Stimulated activated CD8-positive, alpha-beta memory T cell treated with anti-CD3 and anti-CD28 coated beads, Interleukin-4, amount 100 ng/mL, for 48 hours (primary cell): ENCODE measurements around the gene ICA1.

Experiments used
- DNase-seq: peaks from one replicate; pipeline ENCODE4 v3.0.0-alpha.2; 2020

ICA1 gene

DNA sequence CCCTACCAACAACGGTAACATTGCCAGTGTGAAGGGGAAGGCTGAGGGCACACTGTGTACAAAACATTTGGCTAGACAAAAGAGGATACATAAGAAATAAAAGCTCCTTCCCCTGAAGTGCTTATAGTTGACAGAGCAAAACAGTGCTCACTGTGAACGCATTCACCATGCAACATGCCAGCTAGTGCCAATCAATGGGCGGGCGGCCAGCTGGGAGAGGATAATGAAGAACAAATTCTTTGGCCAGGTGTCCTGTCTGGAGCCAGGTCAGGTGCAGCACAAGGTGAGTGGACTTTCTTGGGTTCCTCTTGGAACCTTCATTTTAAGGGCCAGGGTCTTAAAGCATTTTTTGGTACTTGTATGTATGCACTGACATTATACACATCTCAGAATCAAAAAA is 106.1 kb downstream of the ICA1 start:
- DNase-seq = no peak

DNA sequence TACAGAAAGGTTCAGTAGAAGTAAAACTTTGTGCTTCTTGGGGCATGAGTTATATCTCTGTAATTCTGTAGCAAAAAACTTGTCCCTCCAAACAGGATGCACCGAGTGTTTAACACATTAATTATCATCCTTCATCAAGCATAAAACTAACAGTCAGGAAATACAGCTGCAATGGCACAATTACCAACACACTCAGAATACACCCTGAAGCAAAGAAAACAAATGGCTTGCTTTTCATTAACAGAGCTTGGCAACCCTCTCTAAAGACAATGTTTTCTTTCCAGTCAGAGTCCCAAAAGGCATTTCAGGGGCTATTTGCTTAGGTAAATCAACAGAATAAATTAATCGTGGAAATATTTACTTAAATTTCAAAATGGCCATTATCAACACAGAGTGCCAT is 107.7 kb downstream of the ICA1 start:
- DNase-seq = no peak

GRCh38 chr7:8152489-8153192 is 109.3 kb downstream of the ICA1 start:
- DNase-seq = no peak

DNA sequence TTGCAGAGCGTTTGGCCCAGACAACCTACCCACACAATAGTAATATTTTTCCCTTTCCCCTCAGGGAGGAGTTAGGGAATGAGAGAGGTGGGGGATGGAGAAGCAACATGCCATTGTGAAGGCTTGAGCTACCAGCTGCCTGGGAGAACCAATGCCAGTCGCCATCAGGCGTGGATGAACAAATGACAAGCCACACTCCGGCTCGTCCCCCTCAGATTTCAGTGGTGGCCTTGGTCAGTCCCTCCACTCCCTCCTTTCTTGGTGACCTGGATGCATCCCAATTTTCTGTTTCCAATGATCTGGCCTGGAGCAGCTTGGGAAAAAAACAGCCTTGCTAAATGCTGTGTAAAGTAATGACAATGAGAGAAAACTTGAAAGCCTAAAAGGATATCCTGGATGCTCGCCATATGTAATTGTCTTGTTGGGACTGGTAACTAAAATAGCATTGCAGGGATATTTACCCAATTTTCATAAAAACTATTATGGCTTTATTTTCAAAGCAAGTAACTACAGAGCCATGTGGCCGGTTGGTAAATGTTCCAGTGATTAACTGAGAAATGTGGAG is 110.7 kb downstream of the ICA1 start:
- no peak for DNase-seq

GRCh38 chr7:8149222-8149621 is 112.7 kb downstream of the ICA1 start:
- DNase-seq = no peak

DNA sequence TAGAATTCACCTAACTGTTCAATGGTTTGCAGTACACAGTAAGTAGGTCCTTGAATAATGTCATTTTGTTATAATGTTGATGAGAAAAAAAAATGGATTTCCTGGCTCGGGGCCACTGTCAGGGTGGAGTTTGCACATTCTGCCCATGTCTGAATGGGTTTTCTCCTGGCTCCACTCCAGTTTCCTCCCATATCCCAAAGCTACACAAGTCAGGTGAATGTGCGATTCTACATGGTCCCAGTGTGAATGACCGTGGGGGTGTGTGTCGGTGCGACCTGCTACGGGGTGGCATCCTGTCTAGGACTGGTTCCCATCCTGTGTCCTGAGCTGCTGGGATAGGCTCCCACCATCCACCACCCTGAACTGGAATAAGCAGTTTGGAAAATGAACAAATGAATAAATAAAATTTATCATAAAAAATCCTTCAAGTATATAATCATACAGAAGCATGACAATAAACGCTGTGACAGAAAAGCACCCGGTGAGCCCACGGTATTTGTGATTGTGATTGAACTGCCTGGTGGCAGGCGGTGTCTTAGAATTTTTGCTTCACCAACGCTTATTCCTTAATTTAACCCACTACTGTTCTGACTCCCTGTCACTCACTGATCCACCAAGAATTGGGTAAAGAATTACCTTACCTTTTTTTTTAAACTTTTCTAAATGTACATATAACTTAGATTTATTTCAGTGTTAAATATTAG is 114.1 kb downstream of the ICA1 start:
- DNase-seq = no peak

DNA sequence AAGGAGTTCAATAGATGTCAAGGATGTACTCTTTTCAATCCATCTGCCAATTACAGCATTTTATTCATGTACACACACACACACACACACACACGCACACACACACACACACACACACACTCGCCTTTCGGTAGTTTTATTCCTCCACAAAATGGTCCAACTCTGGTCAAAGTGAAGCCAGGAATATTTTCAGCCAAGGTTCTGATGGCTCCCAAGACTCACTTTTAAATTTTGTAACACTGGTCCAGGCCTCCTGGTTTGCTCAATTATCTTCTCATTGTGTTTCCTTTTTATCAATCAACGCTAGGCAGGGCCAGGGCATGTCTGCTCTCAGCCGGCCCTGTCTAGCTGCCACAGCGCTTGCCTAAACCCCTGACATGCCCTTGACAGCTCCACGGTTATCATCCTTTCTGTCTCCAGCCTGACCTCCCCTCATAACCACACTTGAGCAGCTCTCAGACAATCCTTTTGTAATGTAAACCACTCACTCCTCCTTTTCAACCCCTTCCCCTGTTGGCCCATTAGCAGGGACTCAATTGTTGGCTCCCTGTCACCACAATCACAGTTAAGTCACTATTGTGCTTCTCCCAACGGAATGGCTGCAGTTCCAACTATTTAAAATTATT is 115.1 kb downstream of the ICA1 start:
- no peak for DNase-seq

DNA sequence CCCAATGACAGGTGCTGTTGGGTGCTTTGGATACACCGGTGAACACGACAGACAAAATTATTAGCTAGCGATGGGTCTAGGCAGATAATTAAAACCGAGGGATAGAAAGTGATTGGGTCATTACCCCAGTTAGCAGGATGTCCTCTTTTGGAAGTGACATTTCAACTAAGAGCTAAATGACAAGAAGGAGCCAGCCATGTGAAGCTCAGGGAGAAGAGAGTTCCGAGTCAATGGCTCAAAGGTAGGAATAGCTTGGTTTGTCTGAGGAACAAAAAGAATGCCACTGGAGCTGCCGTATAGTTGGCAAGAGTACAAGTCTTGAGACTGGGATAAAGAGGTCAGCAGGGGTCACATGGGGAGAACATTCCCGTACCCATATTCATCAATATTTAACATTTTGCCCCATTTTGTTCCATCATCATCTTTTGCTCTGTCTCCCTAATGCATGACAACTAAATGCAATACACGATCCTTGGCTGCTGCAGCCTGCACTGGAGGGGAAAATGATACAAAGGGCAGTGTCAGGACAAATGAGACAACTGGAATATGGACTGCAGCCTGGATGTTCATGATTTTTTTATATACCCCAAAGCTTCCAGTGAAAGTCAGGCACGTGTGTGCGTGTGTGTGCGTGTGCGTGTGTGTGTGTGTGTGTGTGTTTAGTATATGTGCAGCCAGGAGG is 115.7 kb downstream of the ICA1 start:
- DNase-seq = no peak

GRCh38 chr7:8144856-8145255 is 117.1 kb downstream of the ICA1 start:
- DNase-seq = no peak

- DNase-seq = no peak
These were observed 118.7 kb downstream of the ICA1 start for GRCh38 chr7:8143151-8143874.

DNA sequence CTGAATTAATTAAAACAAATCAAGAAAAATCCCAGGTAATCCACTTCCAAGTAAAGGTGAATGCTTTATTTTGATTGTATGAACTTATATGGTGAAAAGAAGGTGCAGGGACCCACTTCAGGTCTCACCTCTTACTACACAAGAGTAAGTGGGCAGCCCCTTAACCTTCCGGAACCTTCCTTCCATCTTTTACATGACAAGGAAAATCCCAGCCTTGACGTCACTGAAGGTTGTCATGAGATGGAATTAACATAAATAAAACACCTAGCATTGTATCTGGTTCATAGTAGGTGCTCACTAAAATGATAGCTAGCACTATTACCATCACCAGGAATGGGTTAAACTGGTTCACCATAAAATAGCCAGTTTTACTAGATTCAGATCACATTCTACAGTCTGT is 119.5 kb downstream of the ICA1 start:
- DNase-seq = no peak

GRCh38 chr7:8141070-8141469 is 120.9 kb downstream of the ICA1 start:
- DNase-seq = no peak

GRCh38 chr7:8136051-8136730 is 125.8 kb downstream of the ICA1 start:
- DNase-seq = no peak

DNA sequence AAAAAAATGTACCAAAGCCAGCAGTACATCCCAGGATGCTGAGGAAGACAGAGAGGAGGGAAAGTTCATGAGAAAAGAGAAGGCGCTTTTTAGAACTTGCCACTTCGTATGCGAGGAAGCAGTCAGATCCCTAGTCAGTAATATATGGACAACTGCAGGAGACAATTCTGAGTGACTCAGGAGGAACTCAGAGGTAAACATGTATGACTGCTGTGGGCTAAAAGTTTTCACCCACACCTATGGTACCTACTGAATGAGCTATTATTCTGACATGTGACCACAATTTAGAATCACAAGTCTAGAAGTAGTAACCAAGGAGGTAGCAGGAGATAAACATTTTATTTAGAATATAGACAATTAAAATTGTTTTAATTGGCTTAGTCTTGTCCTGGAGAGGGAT is 126.5 kb downstream of the ICA1 start:
- no peak for DNase-seq

DNA sequence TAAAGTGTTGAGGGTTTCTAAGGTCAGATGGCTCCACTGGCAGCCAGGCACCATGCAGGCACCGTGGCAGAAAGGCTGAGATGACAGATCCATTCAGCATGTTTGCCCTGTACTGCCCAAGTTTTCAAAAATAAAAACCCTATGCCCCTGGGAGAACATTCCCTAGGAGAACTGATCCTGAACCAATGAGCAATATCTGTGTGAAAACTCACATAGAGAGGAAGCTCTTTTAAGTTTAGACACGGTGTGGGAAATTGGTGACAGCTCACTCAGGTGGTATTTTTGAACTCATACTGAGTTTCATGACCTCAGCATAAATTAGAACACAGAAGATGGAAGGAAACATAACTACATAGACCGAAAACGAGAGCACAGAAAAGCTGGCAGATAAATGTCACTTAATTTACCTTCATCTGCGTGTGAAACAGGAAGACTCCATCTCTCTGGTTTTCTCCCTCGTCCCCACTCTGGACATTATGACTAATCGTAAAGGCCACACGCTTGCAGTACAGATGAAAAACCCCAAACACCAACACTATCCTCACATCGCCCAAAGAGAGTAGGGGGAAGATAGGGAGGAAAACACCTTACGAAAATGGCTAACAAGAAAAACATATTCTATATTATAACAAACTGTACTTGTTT is 127.8 kb downstream of the ICA1 start:
- no peak for DNase-seq

DNA sequence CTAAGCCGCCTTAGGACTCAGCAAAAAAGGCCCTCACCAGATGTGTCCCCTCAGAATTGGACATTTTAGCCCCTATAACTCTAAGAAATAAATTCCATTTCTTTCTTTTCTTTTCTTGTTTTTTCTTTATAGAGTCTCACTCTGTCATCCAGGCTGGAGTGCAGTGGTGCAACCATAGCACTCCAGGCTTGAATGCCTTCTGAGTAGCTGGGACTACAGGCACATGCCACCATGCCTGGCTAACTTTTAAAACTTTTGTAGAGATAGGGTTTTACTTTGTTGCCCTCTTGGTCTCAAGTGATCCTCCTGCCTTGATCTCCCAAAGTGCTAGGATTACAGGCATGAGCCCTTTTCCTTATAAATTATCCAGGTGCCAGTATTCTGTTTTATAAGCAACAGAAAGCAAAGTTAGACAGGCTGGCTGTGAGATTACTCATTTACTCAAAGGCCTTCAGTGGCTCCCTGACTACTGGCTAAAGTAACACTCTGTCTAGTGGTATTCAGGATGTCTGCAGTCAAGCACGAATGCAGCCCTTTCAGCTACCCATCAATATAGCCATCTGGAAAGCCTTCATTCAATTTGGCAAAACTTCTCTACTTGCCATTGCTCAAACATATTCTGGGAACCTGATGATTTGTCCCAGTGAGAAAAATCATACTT is 128.6 kb downstream of the ICA1 start:
- no peak for DNase-seq

GRCh38 chr7:8131694-8132605 is 130.0 kb downstream of the ICA1 start:
- DNase-seq = no peak

DNA sequence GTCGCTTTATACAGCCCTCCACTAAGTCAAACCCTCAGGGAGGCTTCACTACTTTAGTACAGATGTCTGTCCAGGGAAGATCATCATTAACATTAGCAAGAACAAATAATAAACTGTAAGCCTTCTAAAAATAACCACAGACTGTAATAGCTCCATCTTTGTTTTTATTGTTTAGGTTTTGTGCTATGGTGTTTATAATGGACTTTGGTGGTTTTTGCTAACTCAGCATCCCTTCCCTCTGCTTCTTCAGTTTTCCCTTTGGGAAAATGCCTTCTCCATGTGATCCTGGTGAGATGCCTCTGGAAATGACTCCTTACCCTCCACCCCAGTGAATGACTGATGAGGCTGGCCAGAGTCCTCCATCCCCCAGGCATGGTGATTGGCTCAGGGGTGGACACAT is 131.3 kb downstream of the ICA1 start:
- no peak for DNase-seq

GRCh38 chr7:8129318-8129659 is 132.7 kb downstream of the ICA1 start:
- DNase-seq = no peak
